Measurements from ENCODE around the gene ALPI.
"Not testable (repeated sequence)": the region's sequence is repeated elsewhere in the genome, so short reads cannot be mapped to it uniquely, and the experiment has no call there.

ALPI gene

GRCh38 chr2:232455426-232456255 lies at the start of gene ALPI:
TSS of gene ALPI (plus strand) at chr2:232456153. CDS start at chr2:232456200, 47 bp downstream.
- intact Hi-C loops (cut with micrococcal nuclease): no loop called here
- Mint-ChIP-seq H3K4me1 (ENCODE audit: low read depth) (no peaks in the 10 kb centered on the region), H3K4me3 (no peak within 1 kb of the TSS), H3K27me3 (peaks cover 29% of the 10 kb centered on the region), H3K27ac (no peak within 1 kb of the TSS), H3K9me3 (no peaks in the 10 kb centered on the region), H3K36me3 (ENCODE audit: low read depth) (no peaks in the 10 kb centered on the region)

GRCh38 chr2:232406556-232407310 lies 49.2 kb upstream of the ALPI start, which contains the start of gene ALPG:
TSS of gene ALPG (plus strand) at chr2:232406844. CDS start at chr2:232406895, 51 bp downstream.
- H3K4me1 Mint-ChIP-seq (ENCODE audit: low read depth): peaks cover 4% of the 10 kb centered on the region
- H3K27ac Mint-ChIP-seq: no peak within 1 kb of the TSS
- peaks cover 27% of the 10 kb centered on the region for H3K27me3 Mint-ChIP-seq
- no peaks in the 10 kb centered on the region for H3K36me3 Mint-ChIP-seq (ENCODE audit: low read depth)
- intact Hi-C loops (cut with micrococcal nuclease): no loop called here
- no peak within 1 kb of the TSS for H3K4me3 Mint-ChIP-seq
- no peaks in the 10 kb centered on the region for H3K9me3 Mint-ChIP-seq

GRCh38 chr2:232407428-232408150 lies 48.4 kb upstream of the ALPI start:
- H3K9me3 Mint-ChIP-seq; H3K4me3 Mint-ChIP-seq; H3K4me1 Mint-ChIP-seq (ENCODE audit: low read depth); H3K36me3 Mint-ChIP-seq (ENCODE audit: low read depth); H3K27ac Mint-ChIP-seq; intact Hi-C loops (cut with micrococcal nuclease): not testable (repeated sequence)
- peaks cover 30% of the 10 kb centered on the region for H3K27me3 Mint-ChIP-seq

GRCh38 chr2:232408269-232408668 lies 47.7 kb upstream of the ALPI start:
- H3K27ac Mint-ChIP-seq; H3K36me3 Mint-ChIP-seq (ENCODE audit: low read depth); H3K4me3 Mint-ChIP-seq; H3K9me3 Mint-ChIP-seq; H3K4me1 Mint-ChIP-seq (ENCODE audit: low read depth); intact Hi-C loops (cut with micrococcal nuclease): not testable (repeated sequence)
- H3K27me3 Mint-ChIP-seq: peaks cover 37% of the 10 kb centered on the region

- H3K9me3 Mint-ChIP-seq; H3K36me3 Mint-ChIP-seq (ENCODE audit: low read depth); H3K4me1 Mint-ChIP-seq (ENCODE audit: low read depth); H3K4me3 Mint-ChIP-seq; intact Hi-C loops (cut with micrococcal nuclease); H3K27ac Mint-ChIP-seq: not testable (repeated sequence)
- peaks cover 45% of the 10 kb centered on the region for H3K27me3 Mint-ChIP-seq
These were observed 46.3 kb upstream of the ALPI start for GRCh38 chr2:232409617-232410016.

- H3K9me3 Mint-ChIP-seq: no peaks in the 10 kb centered on the region
- H3K27me3 Mint-ChIP-seq: peaks cover 39% of the 10 kb centered on the region
- H3K27ac Mint-ChIP-seq: no peak overlapping the region
- no peaks in the 10 kb centered on the region for H3K36me3 Mint-ChIP-seq (ENCODE audit: low read depth)
- no peak overlapping the region for H3K4me3 Mint-ChIP-seq
- intact Hi-C loops (cut with micrococcal nuclease): no loop called here
- no peaks in the 10 kb centered on the region for H3K4me1 Mint-ChIP-seq (ENCODE audit: low read depth)
These were observed 45.6 kb upstream of the ALPI start for GRCh38 chr2:232410238-232410900.

- intact Hi-C loops (cut with micrococcal nuclease): no loop called here
- H3K9me3 Mint-ChIP-seq: no peaks in the 10 kb centered on the region
- no peak overlapping the region for H3K4me3 Mint-ChIP-seq
- peaks cover 44% of the 10 kb centered on the region for H3K27me3 Mint-ChIP-seq
- no peaks in the 10 kb centered on the region for H3K36me3 Mint-ChIP-seq (ENCODE audit: low read depth)
- H3K4me1 Mint-ChIP-seq (ENCODE audit: low read depth): no peaks in the 10 kb centered on the region
- H3K27ac Mint-ChIP-seq: no peak overlapping the region
These were observed 43.9 kb upstream of the ALPI start for GRCh38 chr2:232411901-232412629.

GRCh38 chr2:232412986-232413385 lies 43.0 kb upstream of the ALPI start:
- Mint-ChIP-seq H3K27ac (no peak overlapping the region), H3K36me3 (ENCODE audit: low read depth) (no peaks in the 10 kb centered on the region), H3K4me1 (ENCODE audit: low read depth) (no peaks in the 10 kb centered on the region), H3K27me3 (peaks cover 52% of the 10 kb centered on the region), H3K4me3 (no peak overlapping the region), H3K9me3 (no peaks in the 10 kb centered on the region)
- intact Hi-C loops (cut with micrococcal nuclease): no loop called here

GRCh38 chr2:232415138-232415690 lies 40.7 kb upstream of the ALPI start:
- intact Hi-C loops (cut with micrococcal nuclease): no loop called here
- Mint-ChIP-seq H3K27me3 (peaks cover 71% of the 10 kb centered on the region), H3K27ac (no peak overlapping the region), H3K36me3 (ENCODE audit: low read depth) (no peaks in the 10 kb centered on the region), H3K4me3 (no peak overlapping the region), H3K4me1 (ENCODE audit: low read depth) (peaks cover 7% of the 10 kb centered on the region), H3K9me3 (no peaks in the 10 kb centered on the region)

- intact Hi-C loops (cut with micrococcal nuclease): no loop called here
- H3K9me3 Mint-ChIP-seq: no peaks in the 10 kb centered on the region
- peaks cover 71% of the 10 kb centered on the region for H3K27me3 Mint-ChIP-seq
- H3K4me3 Mint-ChIP-seq: no peak overlapping the region
- H3K4me1 Mint-ChIP-seq (ENCODE audit: low read depth): peaks cover 7% of the 10 kb centered on the region
- no peaks in the 10 kb centered on the region for H3K36me3 Mint-ChIP-seq (ENCODE audit: low read depth)
- no peak overlapping the region for H3K27ac Mint-ChIP-seq
These were observed 40.0 kb upstream of the ALPI start for GRCh38 chr2:232415736-232416520.

- H3K4me1 Mint-ChIP-seq (ENCODE audit: low read depth): peaks cover 7% of the 10 kb centered on the region
- intact Hi-C loops (cut with micrococcal nuclease): no loop called here
- H3K27ac Mint-ChIP-seq: no peak overlapping the region
- no peaks in the 10 kb centered on the region for H3K36me3 Mint-ChIP-seq (ENCODE audit: low read depth)
- H3K4me3 Mint-ChIP-seq: no peak overlapping the region
- H3K9me3 Mint-ChIP-seq: peaks cover 3% of the 10 kb centered on the region
- H3K27me3 Mint-ChIP-seq: peaks cover 73% of the 10 kb centered on the region
These were observed 39.2 kb upstream of the ALPI start for GRCh38 chr2:232416521-232417470.

All from dendritic cell treated with granulocyte-macrophage colony-stimulating factor and Interleukin-4, amounts not matched to agents 40 ng/mL and 50 ng/mL, for 4 days (primary cell).